Limb (tissue), 2 donors: ENCODE results near the gene PAX5.

ENCODE experiments used
- DNase-seq, 2 donors: peaks; one replicate each; pipeline ENCODE4 v3.0.0-alpha.2; 2016; ENCODE audit errors: extremely low spot score in 2 of 2

The PAX5 gene

DNA sequence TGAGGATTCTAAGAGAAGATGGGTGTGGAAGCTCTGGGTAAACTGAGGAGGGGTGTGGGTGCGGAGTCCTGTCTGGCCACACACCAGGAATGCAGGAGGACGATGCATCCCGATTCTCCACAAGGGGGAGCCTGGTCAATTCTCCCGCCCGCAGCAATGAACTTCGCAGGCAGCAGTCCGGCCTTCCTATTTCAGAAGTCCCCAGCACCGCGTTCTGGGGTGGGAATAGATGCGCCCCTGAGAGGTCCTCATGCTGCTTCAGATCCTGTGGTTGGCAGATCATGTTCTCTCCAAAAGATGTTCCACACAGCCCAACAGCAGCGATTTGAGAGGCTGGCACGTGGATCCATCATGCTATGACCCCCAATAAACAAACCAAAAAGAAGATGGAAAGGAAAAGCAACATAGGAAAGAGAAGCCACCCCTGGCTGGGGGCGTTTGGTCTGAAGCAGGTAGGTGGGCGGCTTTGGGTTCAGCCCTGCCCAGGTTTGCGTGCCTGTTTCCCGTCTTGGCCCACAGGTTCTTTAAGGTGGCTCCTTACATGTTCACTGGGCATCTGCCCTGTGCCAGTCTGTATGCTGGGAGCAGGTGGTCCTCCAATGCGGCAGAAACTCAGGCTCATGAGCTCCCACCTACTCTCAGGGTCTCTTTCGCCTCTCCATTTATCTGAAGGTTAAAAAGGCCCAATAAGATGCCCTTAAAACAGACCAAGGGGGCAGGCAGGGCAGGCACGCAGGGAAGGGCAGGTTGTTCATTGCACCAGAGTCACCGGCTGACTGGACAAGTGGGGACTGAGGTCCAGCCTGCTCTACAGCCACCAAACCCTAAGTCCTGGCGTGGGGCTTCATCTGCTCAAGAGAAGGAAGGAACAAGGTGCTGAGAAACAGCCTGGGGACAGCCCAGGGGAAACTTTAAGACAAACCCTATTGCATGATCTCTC is 171.6 kb downstream of the PAX5 start:
- peak in 1 of 2 donors; percentile 68 for DNase-seq

DNA sequence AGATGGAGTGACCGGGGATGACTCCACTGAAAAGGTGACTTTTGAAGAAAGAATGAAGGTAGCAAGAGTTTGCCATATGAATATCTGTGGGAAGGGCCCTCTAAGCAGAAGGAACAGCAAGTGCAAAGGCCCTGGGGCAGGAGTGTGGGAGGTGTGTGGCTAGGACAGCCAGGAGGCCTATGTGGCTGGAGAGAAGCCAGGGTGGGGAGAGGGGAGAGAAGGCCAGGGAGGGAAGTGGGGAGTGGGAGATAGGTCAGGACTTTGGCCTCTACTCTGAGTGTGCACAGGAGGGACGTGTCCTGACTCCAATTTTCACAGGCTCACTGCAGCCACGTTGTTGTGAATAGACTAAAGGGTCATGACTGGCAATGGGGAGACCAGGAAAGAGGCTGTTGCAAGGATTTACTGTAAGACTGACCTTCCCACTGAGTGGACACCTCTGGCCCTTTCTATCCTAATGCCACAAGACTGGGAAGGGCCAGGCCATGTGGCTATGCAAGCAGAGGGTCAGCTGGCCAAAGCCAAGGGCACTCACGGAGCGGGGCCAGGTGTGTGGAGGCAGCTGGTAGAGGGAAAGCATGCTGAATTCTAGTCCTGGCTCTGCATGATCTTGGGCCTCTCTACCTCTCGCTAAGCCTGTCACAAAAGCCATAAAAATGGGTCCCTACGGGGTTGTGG is 172.4 kb downstream of the PAX5 start:
- DNase-seq: no peak

DNA sequence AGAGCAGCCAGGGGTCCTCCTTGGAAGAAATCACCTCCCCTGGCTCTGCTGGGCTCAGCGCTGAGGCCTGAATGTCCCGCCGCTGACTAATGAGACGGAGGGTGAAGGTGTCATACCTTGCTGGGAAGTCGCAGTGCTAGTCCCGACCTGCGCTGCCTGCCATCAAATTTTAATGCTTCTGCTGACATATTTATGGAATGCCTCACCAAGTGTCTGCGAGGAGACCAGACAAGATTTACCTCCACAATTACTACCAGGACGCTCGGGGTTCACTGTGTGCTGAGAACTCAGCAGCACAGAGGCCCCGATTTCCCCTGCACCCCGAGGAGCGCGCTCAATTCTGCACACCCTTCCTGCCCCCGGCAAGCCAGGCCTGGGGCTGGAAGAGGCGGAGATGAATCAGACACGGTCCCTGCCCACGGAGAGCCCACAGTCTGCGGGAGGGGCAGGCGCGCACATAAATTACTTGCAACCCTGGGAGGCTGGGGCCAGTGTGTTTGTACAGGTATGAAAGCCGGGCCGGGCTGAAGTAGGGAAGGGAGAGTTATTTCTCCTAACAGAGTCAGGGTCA is 175.2 kb downstream of the PAX5 start:
- no peak for DNase-seq

DNA sequence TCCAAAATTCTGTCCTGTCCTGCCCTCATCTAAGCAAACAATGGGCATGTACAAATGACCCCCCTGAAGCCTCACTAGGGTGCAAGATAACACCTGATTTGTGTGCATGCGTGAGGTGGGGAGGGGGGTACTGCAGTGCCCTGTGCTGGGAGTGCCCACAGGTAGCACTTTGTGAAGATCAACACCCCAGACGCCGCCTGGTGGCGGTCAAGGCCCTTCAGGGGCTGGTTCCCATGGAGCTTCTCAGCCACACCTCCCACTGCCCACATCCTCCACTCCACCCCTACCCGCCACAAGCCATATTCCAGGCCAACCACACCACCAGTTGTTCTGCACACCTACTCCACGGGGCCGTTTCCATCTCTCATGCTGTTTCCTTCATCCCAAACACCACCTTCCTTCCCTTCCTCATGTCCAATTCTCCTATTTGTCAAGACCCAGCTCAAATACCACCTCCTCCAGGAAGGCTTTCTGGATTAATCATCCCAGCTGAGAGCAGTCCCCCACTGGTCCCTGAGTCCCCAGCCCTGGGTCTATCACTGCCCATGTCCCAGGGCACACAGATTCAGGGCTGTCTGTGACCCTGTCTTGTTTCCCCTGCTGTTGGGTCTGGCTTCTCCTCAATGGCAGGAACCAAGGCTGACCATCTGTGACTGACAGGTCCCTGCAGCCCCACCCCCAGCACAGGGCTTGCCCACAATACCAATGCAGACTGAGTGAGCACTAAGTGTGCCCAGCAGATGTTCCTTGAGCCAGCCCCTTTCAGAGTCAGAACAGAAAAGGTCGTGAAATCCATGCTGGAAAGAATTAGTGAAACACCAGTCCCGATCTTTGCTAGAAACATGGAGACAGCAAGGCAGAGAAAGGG is 178.4 kb downstream of the PAX5 start:
- no peak for DNase-seq

GRCh38 chr9:36854751-36855150 is 179.3 kb downstream of the PAX5 start:
- DNase-seq: no peak

DNA sequence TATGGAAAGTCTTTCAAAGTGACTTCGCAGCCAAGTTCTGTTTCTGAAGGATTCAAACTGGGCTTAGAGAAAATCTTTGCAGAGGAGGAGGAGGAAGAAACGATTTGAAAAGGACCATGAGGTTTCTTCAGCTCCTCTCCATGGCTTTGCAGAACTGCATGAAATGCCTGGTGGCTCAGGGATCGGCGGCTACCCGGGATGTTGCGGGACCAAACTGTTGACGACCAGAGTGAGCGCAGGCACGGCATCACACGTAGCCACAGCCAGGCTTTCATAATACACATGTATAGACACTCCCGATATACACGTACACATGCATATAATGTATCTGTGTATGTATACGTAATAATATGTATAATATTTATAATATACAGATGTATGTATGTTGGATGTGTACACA is 180.0 kb downstream of the PAX5 start:
- no peak for DNase-seq

DNA sequence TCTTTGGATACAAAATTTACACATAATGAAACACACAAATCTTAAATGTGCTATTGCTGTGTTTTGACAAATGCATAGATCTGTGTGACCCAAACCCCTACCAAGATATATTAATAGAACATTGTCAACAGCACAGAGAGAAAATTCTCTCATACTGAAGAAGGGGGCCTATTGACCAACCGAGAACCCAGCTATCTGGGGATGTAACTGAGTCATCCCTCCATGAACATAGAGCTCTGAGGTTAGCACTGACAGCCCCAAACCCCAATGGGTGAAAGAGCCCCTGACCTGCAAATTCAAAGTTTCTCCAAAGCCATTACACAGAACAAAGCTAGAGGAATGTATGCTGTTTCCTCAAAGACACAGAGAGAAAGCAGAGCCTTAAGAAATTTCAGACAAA is 180.8 kb downstream of the PAX5 start:
- DNase-seq: no peak

GRCh38 chr9:36849943-36850342 is 184.1 kb downstream of the PAX5 start:
- DNase-seq: no peak

- no peak for DNase-seq
These were observed 185.1 kb downstream of the PAX5 start for GRCh38 chr9:36848946-36849345.

DNA sequence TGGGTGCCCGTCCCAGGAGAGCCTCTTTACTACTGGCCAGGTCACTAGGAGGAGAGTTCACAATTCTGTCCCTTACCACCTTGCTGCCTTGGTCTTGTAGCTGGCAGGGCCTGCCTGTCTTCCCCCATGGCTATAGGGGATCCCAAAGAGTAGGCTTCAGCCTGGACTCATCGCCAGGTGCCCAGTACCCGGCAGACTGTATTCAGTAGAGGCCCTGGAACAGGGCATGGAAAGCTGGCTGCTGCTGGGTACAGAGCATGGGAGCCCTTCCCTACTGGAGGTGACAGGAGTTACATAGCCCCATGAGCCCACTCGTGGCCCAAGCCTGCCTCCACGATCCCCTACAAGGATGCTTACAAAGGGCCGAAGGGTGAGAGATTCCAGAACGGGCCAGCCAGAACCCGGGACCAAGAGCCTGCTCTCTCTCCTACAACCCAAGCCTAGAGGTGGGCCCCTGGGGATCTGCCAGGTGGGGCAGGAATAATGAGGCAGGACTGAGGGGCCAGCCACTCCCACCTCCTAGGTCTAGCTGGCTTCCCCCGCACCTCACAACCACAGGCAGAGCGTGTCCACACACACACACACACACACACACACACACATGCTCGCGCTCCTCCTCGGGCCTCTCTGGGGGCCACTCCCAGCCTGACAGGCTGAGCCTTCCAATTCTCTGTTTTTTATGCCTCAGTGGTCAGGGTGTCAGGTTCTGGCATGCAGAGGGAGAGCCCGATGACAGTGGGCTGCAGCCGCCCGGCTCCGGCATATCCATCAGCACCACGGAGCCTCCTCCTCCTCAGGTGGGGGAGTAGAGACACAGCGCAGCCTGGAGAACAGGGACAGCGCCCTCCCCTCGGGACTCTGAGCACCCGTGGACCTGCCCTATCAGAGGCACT is 186.0 kb downstream of the PAX5 start:
- DNase-seq: peak in 1 of 2 donors; percentile 62

DNA sequence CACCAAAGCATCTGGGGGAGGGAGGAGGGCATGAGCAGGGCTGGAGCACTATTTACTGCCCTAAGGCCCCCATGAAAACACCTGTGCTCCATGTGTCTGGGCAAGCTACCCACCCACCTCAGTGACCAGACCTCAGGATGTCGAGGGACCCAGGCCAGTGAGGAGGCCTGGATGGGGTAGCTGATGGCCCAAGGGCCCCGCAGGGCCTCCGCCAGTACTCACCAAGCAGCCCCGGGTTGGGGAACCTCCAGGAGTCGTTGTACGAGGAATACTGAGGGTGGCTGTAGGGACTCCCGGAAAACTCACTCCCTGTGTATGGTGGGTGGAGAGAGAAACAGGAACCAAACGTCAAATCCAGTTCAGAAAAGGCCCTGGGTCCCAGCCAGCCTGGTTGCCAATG is 187.4 kb downstream of the PAX5 start:
- no peak for DNase-seq

- DNase-seq: no peak
These were observed 188.2 kb downstream of the PAX5 start for GRCh38 chr9:36845844-36846243.

GRCh38 chr9:36844961-36845360 is 189.1 kb downstream of the PAX5 start:
- no peak for DNase-seq

GRCh38 chr9:36843964-36844363 is 190.1 kb downstream of the PAX5 start:
- DNase-seq: no peak

DNA sequence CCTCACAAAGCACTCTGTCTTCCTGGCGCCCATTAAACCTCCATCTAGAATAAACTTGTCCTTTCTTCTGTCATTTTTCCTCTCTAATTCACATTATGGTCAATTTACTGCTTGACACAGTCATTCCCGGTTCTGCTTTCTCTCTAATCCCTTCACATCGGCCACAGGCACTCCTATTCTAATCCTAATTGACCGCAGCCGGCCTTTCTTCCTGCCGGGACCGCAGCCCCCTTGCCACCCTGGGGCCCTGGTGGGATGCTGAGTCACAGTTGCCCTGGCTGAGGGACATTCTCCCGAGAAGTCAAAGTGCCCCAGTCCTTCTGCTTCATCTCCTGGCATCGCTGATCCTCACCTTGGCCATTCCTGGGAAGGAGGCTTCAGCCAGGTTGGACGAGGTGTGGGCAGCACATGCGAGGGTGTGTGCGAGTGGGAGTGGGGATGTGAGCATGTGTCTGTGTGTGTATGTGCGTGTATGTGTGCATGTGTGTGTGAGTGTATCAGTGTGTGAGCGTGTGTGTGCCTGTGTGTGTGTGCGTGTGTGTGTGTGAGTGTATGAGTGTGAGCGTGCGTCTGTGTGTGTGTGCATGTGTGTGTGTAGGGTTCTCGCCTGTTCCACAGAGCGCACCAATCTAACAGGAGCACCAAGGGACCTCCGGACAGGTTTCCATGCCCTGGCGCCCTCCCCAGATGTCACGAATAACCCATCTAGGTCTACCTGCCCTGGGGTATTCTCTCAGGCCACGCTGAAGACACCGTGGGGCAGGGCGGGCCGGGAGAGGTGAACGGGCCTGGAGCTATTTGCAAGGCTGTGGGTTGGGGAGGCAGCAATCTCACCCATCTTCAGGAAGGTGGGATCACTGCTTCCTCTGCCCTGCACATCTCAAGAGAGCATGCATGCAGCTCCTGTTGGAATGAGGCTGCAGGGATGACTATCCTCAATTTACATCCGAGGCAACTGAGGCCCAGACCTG is 191.2 kb downstream of the PAX5 start:
- no peak for DNase-seq

- no peak for DNase-seq
These were observed 193.1 kb downstream of the PAX5 start for GRCh38 chr9:36840898-36841536.

DNA sequence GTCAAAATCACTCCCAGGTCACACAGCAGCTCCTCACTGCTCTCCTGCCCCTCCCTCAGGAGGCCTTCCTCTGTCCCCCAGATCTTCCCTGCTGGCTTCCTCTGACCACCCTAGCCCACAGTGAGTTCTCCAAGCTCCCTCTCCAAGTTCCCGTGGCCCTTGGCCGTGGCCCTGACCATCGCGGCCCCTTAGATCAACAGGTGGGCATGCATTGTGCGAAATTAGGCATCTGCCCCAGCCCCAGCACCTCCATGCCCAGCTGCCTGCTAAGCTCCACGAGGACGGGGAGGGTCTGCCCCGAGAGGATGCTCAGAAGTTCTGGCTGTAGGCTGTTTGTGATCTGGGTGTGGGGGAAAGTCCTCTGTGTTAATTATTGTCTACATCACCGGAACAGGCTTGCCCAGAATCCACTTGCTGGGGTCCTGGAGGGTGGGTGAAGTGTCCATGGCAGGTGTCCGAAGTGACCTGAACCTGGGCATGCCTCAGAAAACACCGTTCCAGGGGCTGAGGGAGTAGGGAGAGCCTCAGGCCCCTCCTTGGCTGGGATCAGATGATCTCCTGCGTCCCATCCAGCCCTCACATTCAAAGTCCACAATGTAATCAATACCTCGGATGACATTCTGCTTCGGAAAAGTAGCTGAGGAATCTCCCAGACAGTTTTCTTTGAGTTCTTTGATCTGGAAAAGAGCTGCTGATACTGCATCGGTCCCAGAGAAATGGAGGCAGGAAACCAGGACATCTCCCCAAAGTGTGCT is 194.8 kb downstream of the PAX5 start:
- no peak for DNase-seq
